Effector CD4-positive, alpha-beta T cell (primary cell): ENCODE data around the gene ANKZF1.

Experiments
- DNase-seq: peaks from one replicate; pipeline ENCODE4 v3.0.0-alpha.2; 2020

The ANKZF1 gene

DNA sequence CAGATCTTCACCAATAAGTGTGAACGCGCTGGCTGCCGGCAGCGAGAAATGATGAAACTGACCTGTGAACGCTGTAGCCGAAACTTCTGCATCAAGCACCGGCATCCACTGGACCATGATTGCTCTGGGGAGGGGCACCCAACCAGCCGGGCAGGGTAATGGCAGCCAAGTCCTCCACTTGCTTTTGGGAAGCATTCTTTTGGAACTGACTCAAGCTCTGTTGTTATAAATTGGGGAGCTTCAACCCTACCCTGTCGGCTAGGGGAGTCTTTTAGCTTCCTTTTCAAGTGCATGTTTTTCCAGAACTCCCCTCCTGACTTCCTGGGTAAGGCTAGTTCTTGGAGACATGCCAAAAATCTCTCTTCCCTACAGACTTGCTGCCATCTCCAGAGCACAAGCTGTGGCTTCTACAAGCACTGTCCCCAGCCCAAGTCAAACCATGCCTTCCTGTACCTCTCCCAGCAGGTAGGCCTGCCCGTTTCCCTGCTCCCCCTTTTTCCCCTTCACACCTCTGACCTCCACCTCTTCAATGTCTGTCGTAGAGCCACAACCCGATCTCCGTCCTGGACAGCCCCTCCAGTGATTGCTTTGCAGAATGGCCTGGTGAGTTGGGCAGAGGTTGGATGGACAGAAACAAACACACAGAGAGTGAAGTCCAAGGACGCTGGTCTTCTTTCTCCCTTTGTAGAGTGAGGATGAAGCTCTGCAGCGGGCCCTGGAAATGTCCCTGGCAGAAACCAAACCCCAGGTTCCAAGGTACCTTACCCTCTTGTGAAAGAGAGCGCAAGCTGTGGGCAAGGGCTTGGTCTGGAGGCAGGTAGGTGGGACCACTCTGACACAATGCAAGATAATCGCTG, 21.5 kb upstream of the ANKZF1 start:
- no peak for DNase-seq

DNA sequence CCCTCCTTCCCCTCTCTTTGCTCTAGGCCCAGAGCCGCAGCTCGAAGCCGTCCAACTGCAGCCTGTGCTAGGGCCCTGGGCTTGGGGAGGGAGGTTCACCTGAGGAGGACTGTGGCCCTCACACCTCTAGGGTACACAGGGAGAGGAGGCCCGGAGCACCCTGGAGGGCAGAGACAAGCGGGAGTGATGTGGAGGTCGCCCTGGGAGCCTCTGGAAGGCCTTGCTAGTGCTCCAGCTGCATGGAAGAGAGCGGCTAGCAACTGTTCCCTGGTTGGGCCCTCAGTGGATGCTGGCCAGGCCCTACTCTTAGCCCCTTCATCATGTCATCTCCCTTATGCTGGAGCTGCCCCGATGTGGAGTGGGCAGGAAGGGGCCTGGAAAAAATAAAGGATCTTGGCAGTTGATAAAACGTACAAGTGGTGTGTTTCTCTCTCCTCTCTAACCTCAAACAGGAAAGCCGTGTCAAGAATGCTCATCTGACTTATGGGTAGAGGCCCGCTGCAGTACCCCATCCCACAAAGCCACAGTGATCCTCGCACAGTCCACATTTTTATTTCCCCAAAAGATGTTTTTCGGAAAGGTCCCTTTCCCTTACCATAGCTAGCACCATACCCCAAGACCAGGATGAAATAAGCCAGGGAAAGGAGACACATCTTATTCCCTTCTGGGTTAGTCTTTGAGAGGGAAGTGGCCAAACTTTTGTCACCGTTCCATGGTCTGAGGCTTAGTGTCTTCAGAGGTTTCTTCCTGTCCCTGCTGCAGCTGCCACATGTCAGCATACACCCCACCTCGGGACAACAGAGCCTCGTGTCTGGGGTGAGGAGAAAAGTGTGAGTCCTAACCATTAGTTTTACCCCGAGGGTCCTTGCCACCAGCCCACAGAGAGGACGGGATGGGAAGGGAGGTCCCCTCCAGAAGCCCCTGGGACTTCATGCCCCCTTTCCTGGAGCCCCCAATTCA, 20.1 kb upstream of the ANKZF1 start:
- no peak for DNase-seq

GRCh38 chr2:219210196-219210885, 19.3 kb upstream of the ANKZF1 start:
- DNase-seq, result no peak

- no peak for DNase-seq
These were observed 18.7 kb upstream of the ANKZF1 start for GRCh38 chr2:219210886-219211362.

DNA sequence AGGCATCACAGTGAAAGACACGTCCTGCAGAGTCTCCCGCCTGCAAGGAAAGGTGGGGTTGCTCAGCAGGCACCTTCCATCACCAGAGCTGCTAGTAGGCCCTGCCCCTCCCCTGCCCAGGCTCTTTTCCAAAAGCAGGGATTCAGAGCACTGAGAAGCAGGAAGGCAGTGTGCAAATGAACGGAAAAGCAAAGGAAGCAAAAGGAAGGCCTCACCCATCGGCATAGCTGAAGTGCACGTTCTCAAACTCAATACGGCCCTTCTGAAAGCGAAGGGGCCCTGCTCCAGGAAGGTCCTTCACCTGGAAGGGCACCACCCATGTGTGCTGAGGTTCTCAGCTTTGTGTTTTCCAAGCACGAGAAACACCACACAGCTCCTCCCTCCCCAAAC, 16.6 kb upstream of the ANKZF1 start:
- DNase-seq, result no peak

DNA sequence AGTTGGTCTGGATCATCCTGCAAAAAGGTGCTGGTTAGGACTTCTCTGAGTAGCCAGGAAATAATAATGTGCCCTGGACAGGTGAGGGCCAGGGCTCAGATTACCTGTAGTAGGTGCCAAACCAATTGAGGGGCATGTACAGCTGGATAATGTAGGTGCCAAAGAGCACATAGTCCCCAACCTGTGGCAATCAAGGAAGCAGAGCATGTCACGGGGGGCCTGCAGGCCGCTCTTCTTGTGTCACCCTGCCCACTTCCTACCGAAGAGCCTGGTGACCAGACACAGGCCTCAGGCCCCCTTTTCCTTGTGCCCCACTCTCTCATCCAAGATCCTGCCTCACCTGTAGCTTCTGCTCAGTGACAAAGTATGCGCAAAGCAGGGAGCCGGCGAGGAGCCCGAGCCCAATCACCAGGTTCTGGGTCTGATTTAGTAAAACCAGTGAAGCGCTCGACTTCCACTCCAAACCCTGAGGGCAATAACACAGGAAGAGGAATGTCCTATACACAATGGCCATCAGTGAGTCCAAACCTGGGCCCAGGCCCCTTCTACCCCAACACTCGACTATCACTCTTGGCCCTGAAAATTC, 16.0 kb upstream of the ANKZF1 start:
- DNase-seq, result no peak

DNA sequence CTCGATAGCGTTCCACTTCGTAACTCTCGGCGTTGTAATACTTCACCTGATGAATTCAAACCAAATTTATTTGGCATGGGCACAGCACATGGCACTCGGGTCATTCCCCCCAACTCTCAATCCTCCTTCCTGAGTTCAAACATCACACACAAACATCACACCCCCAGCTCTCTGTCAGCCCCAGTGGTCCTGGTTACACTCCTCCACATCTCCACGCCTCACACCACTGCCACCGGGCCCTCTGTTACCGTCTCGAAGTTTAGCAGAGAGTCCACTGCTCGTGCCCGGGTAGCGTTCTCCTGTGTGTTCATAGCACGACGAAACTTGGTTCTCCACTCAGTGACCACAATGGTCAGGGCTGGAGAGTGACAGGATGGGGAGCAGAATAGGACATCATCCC, 15.5 kb upstream of the ANKZF1 start:
- no peak for DNase-seq

DNA sequence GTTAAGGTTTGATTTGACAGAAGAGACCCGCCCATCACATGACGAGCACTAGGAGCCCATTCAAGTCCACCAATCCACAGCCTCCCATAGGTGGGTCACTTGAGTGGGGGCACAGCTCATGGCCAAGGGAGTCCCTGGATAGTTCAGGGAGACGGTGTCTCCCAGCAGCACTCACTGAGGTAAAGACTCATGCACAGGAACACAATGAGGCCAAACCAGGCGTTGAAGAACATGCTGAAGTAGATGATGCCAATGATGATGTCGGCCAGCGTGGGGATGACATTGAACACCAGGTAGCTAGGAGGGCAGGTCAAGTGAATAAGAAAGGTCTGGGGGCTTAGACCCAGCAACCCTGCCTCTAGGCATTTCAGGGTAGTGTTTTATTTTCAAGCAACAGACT, 14.8 kb upstream of the ANKZF1 start:
- DNase-seq, result no peak

DNA sequence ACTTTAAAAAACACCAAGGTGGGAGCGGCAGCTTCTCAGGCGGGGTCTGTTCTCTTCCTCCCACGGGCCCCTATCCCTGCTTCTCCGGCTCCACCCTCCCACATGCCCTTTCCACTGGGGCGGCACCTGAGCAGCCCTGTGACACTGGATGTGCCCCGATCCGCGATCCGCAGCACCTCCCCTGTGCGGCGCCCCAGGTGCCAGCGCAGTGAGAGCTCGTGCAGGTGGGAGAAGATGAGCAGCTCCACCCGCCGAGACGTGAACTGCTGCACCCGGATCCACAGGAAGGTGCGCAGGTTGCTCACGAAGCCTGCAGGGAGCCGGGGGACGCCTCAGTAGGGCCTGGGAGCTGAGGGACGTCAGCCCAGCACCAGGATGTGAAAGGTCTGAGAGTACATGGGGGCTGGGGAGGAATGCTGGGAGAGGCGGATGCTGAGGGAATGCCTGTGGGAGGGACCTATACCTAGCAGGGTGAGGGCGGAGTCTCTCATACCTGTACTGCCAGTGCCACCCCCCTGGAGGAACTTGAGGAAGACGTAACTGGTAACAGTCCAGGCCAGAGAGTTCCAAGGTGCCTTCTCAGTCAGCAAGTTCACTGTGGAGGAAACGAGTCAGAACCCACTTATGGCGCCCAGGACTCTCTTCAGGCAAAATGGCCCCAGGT, 13.6 kb upstream of the ANKZF1 start:
- DNase-seq, result no peak

- no peak for DNase-seq
These were observed 13.1 kb upstream of the ANKZF1 start for GRCh38 chr2:219216535-219216915.

DNA sequence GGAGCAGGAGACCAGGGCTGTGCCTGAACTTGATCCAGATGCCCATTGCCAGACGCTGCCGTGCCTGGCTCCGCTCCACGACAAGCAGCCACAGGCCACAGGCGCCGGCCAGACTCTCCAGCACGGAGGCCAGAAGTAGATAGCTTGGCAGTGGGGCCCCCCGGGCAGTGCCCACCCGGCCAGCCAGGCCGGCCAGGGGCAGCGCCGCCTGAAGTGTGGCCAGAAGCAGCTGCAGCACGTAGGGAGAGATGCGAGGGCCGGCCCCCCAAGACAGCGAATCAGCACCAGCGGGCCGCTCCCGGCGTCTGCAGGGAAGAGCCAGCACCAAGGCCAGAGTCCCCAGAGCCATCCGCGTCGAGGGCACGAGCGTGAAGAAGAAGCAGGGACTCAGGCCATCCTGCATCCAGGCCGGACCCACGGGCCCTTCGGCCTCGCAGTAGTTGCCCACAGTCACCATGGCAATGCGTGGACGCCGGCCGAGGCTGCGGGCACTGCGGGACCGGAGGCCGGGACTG, 11.3 kb upstream of the ANKZF1 start:
- DNase-seq, result peak; percentile 17

DNA sequence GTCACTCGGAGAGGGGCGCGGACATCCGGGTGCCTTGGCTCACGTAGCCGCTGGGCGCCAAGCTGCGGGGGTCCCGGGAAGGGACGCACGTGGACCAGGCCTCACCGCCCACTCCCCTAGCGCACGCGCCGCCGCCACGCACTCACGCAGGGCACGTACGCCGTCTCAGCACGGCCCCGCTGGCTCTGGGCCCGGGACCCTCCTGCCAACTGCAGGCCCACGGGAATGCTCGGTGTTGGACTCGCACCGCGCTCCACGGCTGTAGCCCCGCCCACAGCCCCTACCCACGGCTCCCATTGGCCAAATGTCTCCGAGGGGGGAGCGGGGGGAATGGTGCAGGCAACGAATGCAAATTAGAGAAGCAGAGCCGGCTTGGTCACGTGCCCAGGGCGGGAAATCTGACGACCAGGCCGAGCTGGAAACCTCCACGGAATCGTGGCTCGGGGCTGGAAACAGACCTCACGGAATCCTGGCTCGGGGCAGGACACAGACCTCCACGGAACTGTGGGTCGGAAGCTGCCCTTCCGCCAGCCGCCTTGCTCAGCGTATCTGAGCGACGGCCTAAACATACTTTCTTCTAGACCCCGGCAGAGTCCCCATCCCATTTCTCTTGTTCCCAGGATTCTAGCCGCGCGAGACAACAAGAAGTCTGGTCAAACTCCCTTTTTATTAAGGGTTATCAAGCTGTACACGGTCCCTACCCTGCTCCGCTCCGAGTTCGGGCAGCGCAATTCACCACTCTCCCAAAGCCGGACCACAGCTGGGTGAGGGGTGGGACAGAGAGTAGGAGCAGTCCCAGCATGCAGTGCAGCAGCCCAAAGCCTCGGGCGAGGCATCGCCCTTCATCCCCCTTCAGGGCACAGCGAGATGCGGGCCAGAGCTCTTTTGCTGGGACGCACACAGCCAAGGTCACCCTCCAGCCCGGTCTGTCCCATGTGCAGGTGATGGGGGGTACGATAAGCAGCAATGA, 10.6 kb upstream of the ANKZF1 start, which contains the start of gene ABCB6:
Gene ABCB6 (minus strand): TSS at position 227 of the 970 bp plus-strand sequence. CDS start 285 bp downstream, outside the sequence.
- peak; percentile 89 for DNase-seq

GRCh38 chr2:219219784-219220532, 9.6 kb upstream of the ANKZF1 start:
- no peak for DNase-seq

GRCh38 chr2:219220652-219221402, 8.8 kb upstream of the ANKZF1 start:
- no peak for DNase-seq

GRCh38 chr2:219221957-219222518, 7.6 kb upstream of the ANKZF1 start:
- no peak for DNase-seq

GRCh38 chr2:219223831-219224610, 5.6 kb upstream of the ANKZF1 start:
- DNase-seq, result no peak

DNA sequence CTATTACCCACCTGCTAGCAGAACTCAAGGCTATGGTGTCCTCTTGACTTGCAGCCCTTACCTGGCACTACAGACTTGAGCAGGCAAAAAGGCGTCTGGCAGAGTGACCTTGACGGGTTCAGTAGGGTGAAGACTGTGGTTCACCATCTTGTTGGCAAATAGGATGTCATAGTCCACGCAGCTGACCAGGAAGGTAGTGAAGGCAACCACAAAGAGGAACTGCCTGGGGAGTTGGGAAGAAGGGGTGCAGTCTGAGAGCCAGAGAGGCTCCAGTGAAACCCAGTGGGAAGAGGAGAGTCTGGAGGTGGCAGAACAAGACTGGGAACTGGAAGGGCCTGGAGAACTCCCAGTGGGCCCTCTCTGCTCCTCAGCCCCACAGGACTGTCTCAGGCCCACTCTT, 4.3 kb upstream of the ANKZF1 start:
- DNase-seq, result no peak
